GM12874 (cell line): Measurements from ENCODE around the gene KIF20B.

Experiments used
- CTCF ChIP-seq: IDR thresholded peaks from 2 replicates; pipeline ENCODE4 v1.5.1; 2011; ENCODE audit warnings: low read depth, mild to moderate bottlenecking, control low read depth, low read length, moderate library complexity; ENCODE audit not compliant: insufficient read depth

Gene KIF20B

GRCh38 chr10:89783406-89783805 lies 82.0 kb downstream of the KIF20B start:
- no peak for TF ChIP-seq CTCF

GRCh38 chr10:89785095-89785494 lies 83.7 kb downstream of the KIF20B start:
- no peak for TF ChIP-seq CTCF

GRCh38 chr10:89789188-89789877 lies 87.9 kb downstream of the KIF20B start:
- no peak for TF ChIP-seq CTCF

- TF ChIP-seq CTCF: no peak
Observed at GRCh38 chr10:89792187-89792586, 90.8 kb downstream of the KIF20B start.

- peak; percentile 61 for TF ChIP-seq CTCF
Observed at GRCh38 chr10:89793649-89794254, 92.4 kb downstream of the KIF20B start.

GRCh38 chr10:89795840-89796239 lies 94.5 kb downstream of the KIF20B start:
- no peak for TF ChIP-seq CTCF

- no peak for TF ChIP-seq CTCF
Observed at GRCh38 chr10:89798092-89798491, 96.7 kb downstream of the KIF20B start.
